MM.1S (cell line): ENCODE results near the gene PRM1.

Experiments
- DNase-seq: peaks from one replicate; pipeline ENCODE4 v3.0.0-alpha.2; 2015
- H2AFZ ChIP-seq: fragments of 300-600 bp; sonication (generic); 2 replicates; pipeline ENCODE4 v1.6.0; 2016; ENCODE audit warnings: antibody characterized with exemption, low read length
- H3F3A ChIP-seq: fragments of 300-600 bp; sonication (generic); 2 replicates; pipeline ENCODE4 v1.6.1; 2016; ENCODE audit warnings: mild to moderate bottlenecking, antibody characterized with exemption, low read length, moderate library complexity, mixed read lengths; ENCODE audit not compliant: insufficient read depth
- H3K27ac ChIP-seq: fragments of 300-600 bp; sonication (generic); 2 replicates; pipeline ENCODE4 v1.5.1; 2016; ENCODE audit warnings: mild to moderate bottlenecking, low read length
- H3K27me3 ChIP-seq: fragments of 300-600 bp; sonication (generic); replicated peaks from 2 replicates; pipeline ENCODE4 v1.6.0; 2016; ENCODE audit warnings: low read length; ENCODE audit not compliant: insufficient read depth
- H3K36me3 ChIP-seq: fragments of 300-600 bp; sonication (generic); replicated peaks from 2 replicates; pipeline ENCODE4 v1.6.1; 2016; ENCODE audit warnings: mild to moderate bottlenecking, low read length, mixed read lengths; ENCODE audit not compliant: insufficient read depth
- H3K4me1 ChIP-seq: fragments of 300-600 bp; sonication (generic); 2 replicates; pipeline ENCODE4 v1.6.1; 2016; ENCODE audit warnings: low read length, mixed read lengths
- H3K4me2 ChIP-seq: fragments of 300-600 bp; sonication (generic); 2 replicates; pipeline ENCODE4 v1.6.0; 2016; ENCODE audit warnings: low read depth, low read length
- H3K4me3 ChIP-seq: fragments of 300-600 bp; sonication (generic); 2 replicates; pipeline ENCODE4 v1.5.1; 2016; ENCODE audit warnings: low read length, mixed read lengths
- H3K79me2 ChIP-seq: fragments of 300-600 bp; sonication (generic); 2 replicates; pipeline ENCODE4 v1.6.1; 2016; ENCODE audit warnings: mixed run types, low read length, mixed read lengths
- H3K9ac ChIP-seq: fragments of 300-600 bp; sonication (generic); 2 replicates; pipeline ENCODE4 v1.6.1; 2016; ENCODE audit warnings: low read length, mixed read lengths
- H3K9me2 ChIP-seq: fragments of 300-600 bp; sonication (generic); replicated peaks from 2 replicates; pipeline ENCODE4 v1.6.1; 2016; ENCODE audit warnings: mild to moderate bottlenecking, low read length, mixed read lengths; ENCODE audit not compliant: insufficient read depth
- H3K9me3 ChIP-seq: fragments of 300-600 bp; sonication (generic); replicated peaks from 2 replicates; pipeline ENCODE4 v1.6.1; 2016; ENCODE audit warnings: mild to moderate bottlenecking, low read length, mixed read lengths; ENCODE audit not compliant: insufficient read depth
- H4K20me1 ChIP-seq: fragments of 300-600 bp; sonication (generic); 2 replicates; pipeline ENCODE4 v1.6.1; 2016; ENCODE audit warnings: mild to moderate bottlenecking, low read length, moderate library complexity, mixed read lengths; ENCODE audit not compliant: insufficient read depth
- CTCF ChIP-seq: fragments of 300-600 bp; sonication (generic); IDR thresholded peaks from 2 replicates; pipeline ENCODE4 v1.5.1; 2016; ENCODE audit warnings: antibody characterized with exemption, low read length, mixed read lengths
- EZH2 ChIP-seq: fragments of 300-600 bp; sonication (generic); optimal IDR thresholded peaks from 2 replicates; pipeline ENCODE3; 2017; ENCODE audit warnings: low read depth, mild to moderate bottlenecking, antibody characterized with exemption, low read length, mixed read lengths
- EZH2phosphoT487 ChIP-seq: fragments of 300-600 bp; sonication (generic); IDR thresholded peaks from 2 replicates; pipeline ENCODE4 v1.6.1; 2018; ENCODE audit warnings: antibody characterized with exemption, low read length

PRM1 gene

GRCh38 chr16:11309895-11310633 is 28.9 kb upstream of the PRM1 start:
- no peaks in the 10 kb centered on the region for H3K79me2 ChIP-seq
- peak overlapping the region; percentile 93 for H3K4me2 ChIP-seq
- no peaks in the 10 kb centered on the region for H4K20me1 ChIP-seq
- TF ChIP-seq EZH2phosphoT487, result no peak
- no peak for TF ChIP-seq EZH2
- no peak for TF ChIP-seq CTCF
- no peaks in the 10 kb centered on the region for H3K27me3 ChIP-seq
- H3K36me3 ChIP-seq, result no peaks in the 10 kb centered on the region
- H3F3A ChIP-seq, result peaks cover 45% of the 10 kb centered on the region
- peak; percentile 89 for DNase-seq
- H3K4me3 ChIP-seq, result peak overlapping the region; percentile 32
- H3K4me1 ChIP-seq, result peaks cover 46% of the 10 kb centered on the region
- H3K27ac ChIP-seq, result peak overlapping the region; percentile 100
- no peak overlapping the region for H2AFZ ChIP-seq
- no peaks in the 10 kb centered on the region for H3K9me3 ChIP-seq
- H3K9ac ChIP-seq, result peak overlapping the region; percentile 86
- H3K9me2 ChIP-seq, result no peaks in the 10 kb centered on the region

DNA sequence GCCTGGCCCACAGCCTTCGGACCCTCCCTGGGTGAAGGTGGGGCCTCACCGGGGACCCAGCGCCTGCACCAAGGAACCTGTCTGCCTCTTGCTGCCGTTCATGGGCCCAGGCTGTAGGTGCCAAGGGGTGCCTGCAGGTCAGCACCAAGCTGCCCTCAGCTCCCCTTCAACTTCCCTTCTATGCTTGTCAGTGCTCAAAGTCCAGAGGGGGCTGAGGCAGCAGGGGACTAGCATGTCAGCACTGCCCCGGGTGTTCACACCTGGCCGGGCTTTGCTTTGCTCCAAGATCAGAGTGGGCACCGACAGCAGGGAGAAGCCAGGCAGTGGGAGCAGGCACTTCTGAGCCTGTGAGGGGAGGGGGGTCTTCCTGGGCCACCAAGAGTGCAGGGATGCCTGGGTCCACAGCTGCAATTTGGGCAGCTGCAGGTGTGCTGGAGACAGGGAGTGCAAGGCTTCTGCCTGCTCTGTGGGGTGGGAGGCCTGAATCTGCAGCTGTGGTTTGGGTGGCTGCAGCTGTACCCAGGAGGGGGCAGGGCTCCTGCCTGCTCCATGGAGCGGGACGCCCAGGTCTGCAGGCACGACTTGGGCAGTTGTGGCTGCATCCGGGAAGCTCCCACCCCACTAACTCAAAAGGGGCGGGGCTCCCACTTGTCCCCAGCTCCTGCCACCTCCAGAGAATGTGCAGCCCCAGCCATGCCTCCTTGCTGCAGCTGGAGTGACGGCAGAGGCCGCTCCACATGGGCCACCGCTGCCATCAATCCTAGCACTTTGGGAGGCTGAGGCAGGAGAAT is 27.6 kb upstream of the PRM1 start:
- Histone ChIP-seq H3K27ac (peak overlapping the region; percentile 100), H3F3A (peaks cover 45% of the 10 kb centered on the region), H3K27me3 (no peaks in the 10 kb centered on the region), H3K4me3 (no peak overlapping the region), H3K4me1 (peaks cover 46% of the 10 kb centered on the region), H3K9ac (peak overlapping the region; percentile 86), H3K4me2 (peak overlapping the region; percentile 93; the same call in 1 of the 2 replicates), H3K36me3 (no peaks in the 10 kb centered on the region), H2AFZ (no peak overlapping the region), H4K20me1 (no peaks in the 10 kb centered on the region), H3K79me2 (no peaks in the 10 kb centered on the region), H3K9me3 (no peaks in the 10 kb centered on the region), H3K9me2 (no peaks in the 10 kb centered on the region)
- peak; percentile 84 for DNase-seq
- TF ChIP-seq EZH2 (no peak), EZH2phosphoT487 (no peak), CTCF (no peak)

GRCh38 chr16:11307639-11308492 is 26.7 kb upstream of the PRM1 start:
- H3K27ac ChIP-seq, result peak overlapping the region; percentile 100; the same call in 1 of the 2 replicates

More at GRCh38 chr16:11307639-11308492, 26.7 kb upstream of the PRM1 start:
- H3K4me2 ChIP-seq, result no peak overlapping the region
- no peaks in the 10 kb centered on the region for H4K20me1 ChIP-seq
- H3K36me3 ChIP-seq, result no peaks in the 10 kb centered on the region
- H3K9ac ChIP-seq, result no peak overlapping the region
- no peaks in the 10 kb centered on the region for H3K9me3 ChIP-seq
- H2AFZ ChIP-seq, result no peak overlapping the region
- H3K9me2 ChIP-seq, result no peaks in the 10 kb centered on the region
- DNase-seq, result no peak
- H3K4me1 ChIP-seq, result peaks cover 48% of the 10 kb centered on the region
- H3K79me2 ChIP-seq, result no peaks in the 10 kb centered on the region
- peaks cover 44% of the 10 kb centered on the region for H3F3A ChIP-seq
- no peaks in the 10 kb centered on the region for H3K27me3 ChIP-seq
- no peak for TF ChIP-seq CTCF
- H3K4me3 ChIP-seq, result no peak overlapping the region
